Progenitor cell of endocrine pancreas (in vitro differentiated cells): ENCODE data around the gene GTF2F1. TPM values are rescaled to one million over a fixed set of nuclear protein-coding genes. Genes with fewer than 3 reads are reported as not detected.
A peak's percentile ranks its signal among the peaks of the same experiment; 100 is the strongest.

Experiments used
- DNase-seq: peaks from one replicate; pipeline ENCODE4 v3.0.0; 2021; ENCODE audit warnings: low spot score; ENCODE audit not compliant: unreplicated experiment
- H3K27ac Mint-ChIP-seq: 2 replicates; pipeline ENCODE4 v1.8.0; 2021; ENCODE audit warnings: mild to moderate bottlenecking, moderate library complexity, mixed read lengths
- H3K27me3 Mint-ChIP-seq: 2 replicates; pipeline ENCODE4 v1.8.0; 2021; ENCODE audit warnings: mixed read lengths
- H3K36me3 Mint-ChIP-seq: 2 replicates; pipeline ENCODE4 v1.8.0; 2022; ENCODE audit warnings: mixed read lengths; ENCODE audit not compliant: insufficient read depth
- H3K4me1 Mint-ChIP-seq: 2 replicates; pipeline ENCODE4 v1.8.0; 2021; ENCODE audit warnings: low read depth, mixed read lengths
- H3K4me3 Mint-ChIP-seq: 2 replicates; pipeline ENCODE4 v1.8.0; 2021; ENCODE audit warnings: low read depth, mild to moderate bottlenecking, moderate library complexity, mixed read lengths
- H3K9me3 Mint-ChIP-seq: 2 replicates; pipeline ENCODE4 v1.8.0; 2021; ENCODE audit warnings: low read depth, mixed read lengths
- CTCF ChIP-seq: fragments of 200-600 bp; sonication (generic); IDR thresholded peaks from one replicate; pipeline ENCODE4 v1.5.0; 2021; ENCODE audit warnings: antibody characterized with exemption, mild to moderate bottlenecking; ENCODE audit not compliant: unreplicated experiment
- total RNA-seq: library from RNA; stranded (reverse); gene quantifications from 2 replicates; pipeline ENCODE4 v1.2.1, GENCODE V29; 2021

The GTF2F1 gene
- total RNA-seq, 1 donor from 2014 or later: 77.8 TPM

GRCh38 chr19:6415591-6416190 is 22.7 kb upstream of the GTF2F1 start:
- Mint-ChIP-seq H3K9me3 (no peaks in the 10 kb centered on the region), H3K4me1 (peaks cover 15% of the 10 kb centered on the region), H3K4me3 (no peak overlapping the region), H3K27me3 (no peaks in the 10 kb centered on the region), H3K36me3 (peaks cover 14% of the 10 kb centered on the region), H3K27ac (no peak overlapping the region)
- no peak for DNase-seq
- no peak for TF ChIP-seq CTCF

GRCh38 chr19:6414793-6415590 is 22.0 kb upstream of the GTF2F1 start:
- no peak for DNase-seq

GRCh38 chr19:6413721-6414643 is 21.0 kb upstream of the GTF2F1 start:
- Mint-ChIP-seq H3K36me3 (peaks cover 12% of the 10 kb centered on the region), H3K4me1 (peaks cover 15% of the 10 kb centered on the region), H3K27ac (peak overlapping the region; percentile 78), H3K9me3 (no peaks in the 10 kb centered on the region), H3K4me3 (no peak overlapping the region), H3K27me3 (no peaks in the 10 kb centered on the region)
- no peak for DNase-seq
- no peak for TF ChIP-seq CTCF

More at GRCh38 chr19:6414793-6415590, 22.0 kb upstream of the GTF2F1 start:
- Mint-ChIP-seq H3K4me3 (no peak overlapping the region), H3K4me1 (peaks cover 15% of the 10 kb centered on the region), H3K27ac (no peak overlapping the region), H3K36me3 (peaks cover 13% of the 10 kb centered on the region), H3K27me3 (no peaks in the 10 kb centered on the region), H3K9me3 (no peaks in the 10 kb centered on the region)
- no peak for TF ChIP-seq CTCF

- no peak for TF ChIP-seq CTCF
- H3K4me3 Mint-ChIP-seq: no peak overlapping the region
- H3K9me3 Mint-ChIP-seq: no peaks in the 10 kb centered on the region
- H3K4me1 Mint-ChIP-seq: peaks cover 15% of the 10 kb centered on the region
- DNase-seq: no peak
- H3K27me3 Mint-ChIP-seq: no peaks in the 10 kb centered on the region
- H3K36me3 Mint-ChIP-seq: peaks cover 10% of the 10 kb centered on the region
- H3K27ac Mint-ChIP-seq: peak overlapping the region; percentile 76
These were observed 20.3 kb upstream of the GTF2F1 start for GRCh38 chr19:6413291-6413690.
